GM19452 (cell line): ENCODE results near the gene C1orf87.

Experiments used
- ATAC-seq: cut with Tn5 transposase; IDR thresholded peaks from one replicate; pipeline ENCODE4 v1.9.1; 2021; ENCODE audit not compliant: unreplicated experiment

Gene C1orf87, protein sequence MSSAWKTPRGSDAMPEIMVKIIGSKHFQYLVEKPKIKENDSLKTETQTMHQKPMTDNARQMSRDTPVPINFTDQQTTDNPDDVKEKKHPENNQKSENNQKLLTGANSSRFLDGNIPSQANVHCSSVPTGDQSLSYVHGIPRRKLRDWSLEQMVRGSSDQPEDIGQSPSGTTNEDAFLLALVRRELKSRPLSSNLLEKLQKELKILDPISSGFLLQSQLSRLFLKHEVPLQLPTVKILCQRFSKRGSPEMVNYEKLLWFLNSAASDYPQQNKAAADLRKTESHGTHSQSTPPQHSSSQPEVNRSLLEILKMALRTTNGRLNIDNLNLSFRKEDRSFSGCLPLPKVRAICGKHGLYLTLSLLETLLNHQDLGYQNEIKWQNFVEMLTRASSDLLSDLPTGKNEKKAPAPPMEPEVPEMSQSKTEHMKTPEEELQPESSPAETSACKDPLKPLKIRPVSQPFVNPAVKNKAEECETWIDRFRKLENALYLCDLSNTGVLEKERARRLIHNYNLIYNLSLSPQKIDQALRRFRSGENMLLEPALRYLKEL

DNA sequence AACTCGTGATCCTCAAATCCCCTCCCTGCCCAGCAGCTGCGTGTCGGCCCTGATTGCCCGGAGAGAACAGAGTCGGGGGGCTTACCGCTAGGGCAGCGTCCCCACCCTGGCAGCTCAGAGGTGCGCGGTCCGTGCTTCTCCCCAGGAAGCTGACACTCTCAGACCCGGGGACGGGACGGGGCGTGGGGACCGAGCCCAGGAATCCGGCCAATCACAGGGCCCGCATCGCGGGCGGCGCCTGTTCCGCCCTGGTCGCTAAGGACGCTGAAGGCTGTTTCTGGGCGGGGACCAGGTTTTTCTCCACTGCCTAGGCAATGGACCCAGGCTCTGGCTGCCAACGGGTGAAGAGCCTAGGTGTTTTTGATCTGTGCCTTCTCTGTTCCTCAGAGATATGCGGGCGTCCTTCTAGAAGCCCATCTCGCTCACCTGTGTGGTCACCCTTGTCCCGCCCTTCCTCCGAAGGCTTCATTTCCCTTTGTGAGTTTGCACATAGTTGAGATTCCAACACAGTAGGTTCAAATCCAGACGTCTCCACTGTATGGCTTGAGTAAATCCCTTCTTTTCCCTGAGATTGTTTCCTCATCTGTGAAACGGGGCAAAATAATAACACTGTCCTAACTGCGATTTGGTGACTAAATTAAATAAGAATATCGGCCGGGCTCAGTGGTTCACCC is at the start of gene C1orf87:
C1orf87 (minus strand) TSS at position 166 of the 674 bp plus-strand sequence. CDS start 1,127 bp downstream, outside the sequence.
- no peak for ATAC-seq

- ATAC-seq: no peak
Measured at GRCh38 chr1:60118085-60118484, 44.5 kb upstream of the C1orf87 start.

GRCh38 chr1:60114745-60115318 is 41.3 kb upstream of the C1orf87 start:
- ATAC-seq: no peak

DNA sequence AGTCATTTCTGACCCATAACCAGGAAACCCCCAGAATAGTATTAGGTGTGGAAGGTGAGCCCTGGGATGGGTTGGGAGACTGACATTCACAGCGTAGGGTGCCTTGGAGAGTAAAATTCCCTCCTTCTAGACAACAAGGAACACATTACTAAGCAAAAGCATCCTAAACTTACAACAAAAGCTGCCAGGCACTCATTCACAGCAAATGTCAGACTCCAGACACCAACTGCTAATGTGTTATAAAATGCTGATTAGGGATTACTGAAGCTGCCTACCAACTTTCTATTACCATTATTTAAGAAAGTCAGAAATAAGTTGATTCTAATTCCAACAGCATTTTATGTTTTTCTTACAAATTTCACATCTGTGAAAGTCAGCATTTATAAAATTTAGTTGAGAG is 40.0 kb upstream of the C1orf87 start:
- ATAC-seq: no peak

DNA sequence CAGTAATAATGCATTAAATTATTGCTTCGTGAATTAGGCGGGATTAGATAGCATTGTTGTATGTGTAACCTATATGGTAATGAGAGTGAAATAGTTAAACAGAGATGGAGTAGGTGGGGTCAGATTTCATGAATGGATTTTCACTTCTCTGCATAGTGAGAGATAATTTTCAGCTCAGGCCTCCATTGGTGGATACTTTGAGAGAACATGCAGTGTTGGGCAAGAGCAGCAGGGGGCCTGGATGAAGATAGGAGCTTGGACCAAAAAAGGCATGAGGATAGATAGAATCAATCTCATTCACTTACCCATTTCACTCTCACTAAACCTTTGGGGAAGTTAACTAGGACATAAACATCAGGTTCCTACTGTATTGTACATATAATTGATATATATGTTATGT is 39.5 kb upstream of the C1orf87 start:
- ATAC-seq: no peak

- ATAC-seq: no peak
Measured at GRCh38 chr1:60111716-60112115, 38.1 kb upstream of the C1orf87 start.

DNA sequence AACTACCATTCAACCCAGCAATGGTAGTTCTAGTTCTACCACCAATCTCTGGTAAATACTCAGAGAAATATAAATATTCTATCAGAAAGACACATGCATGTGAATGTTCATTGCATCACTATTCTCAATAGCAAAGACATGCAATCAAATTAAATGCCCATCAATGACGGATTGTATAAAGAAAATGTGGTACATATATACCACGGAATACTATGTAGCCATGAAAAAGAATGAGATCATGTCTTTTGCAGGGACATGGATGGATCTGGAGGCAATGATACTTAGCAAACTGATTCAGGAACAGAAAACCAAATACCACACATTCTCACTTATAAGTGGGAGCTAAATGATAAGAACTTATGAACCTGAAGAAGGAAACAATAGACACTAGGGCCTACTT is 37.5 kb upstream of the C1orf87 start:
- ATAC-seq: no peak

GRCh38 chr1:60108196-60108595 is 34.6 kb upstream of the C1orf87 start:
- ATAC-seq: no peak

DNA sequence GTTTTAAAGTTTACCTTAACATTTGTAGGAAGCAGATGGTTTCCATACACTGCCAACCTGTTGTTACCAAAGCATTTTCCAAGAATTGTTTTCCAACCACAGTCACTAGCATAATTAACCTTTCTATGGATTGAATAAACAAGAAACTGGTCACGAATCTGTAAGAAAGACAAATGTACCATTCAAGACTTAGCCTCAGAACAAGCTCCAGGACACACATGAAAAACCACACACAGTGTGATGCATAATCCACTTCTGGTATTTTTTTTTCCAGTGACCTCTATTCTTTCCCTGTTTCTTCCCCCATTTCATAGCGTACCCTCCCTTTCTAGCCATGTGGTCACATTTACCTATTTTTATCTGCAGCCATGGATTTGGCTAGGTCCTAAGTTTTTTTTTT is 29.6 kb upstream of the C1orf87 start:
- ATAC-seq: no peak

DNA sequence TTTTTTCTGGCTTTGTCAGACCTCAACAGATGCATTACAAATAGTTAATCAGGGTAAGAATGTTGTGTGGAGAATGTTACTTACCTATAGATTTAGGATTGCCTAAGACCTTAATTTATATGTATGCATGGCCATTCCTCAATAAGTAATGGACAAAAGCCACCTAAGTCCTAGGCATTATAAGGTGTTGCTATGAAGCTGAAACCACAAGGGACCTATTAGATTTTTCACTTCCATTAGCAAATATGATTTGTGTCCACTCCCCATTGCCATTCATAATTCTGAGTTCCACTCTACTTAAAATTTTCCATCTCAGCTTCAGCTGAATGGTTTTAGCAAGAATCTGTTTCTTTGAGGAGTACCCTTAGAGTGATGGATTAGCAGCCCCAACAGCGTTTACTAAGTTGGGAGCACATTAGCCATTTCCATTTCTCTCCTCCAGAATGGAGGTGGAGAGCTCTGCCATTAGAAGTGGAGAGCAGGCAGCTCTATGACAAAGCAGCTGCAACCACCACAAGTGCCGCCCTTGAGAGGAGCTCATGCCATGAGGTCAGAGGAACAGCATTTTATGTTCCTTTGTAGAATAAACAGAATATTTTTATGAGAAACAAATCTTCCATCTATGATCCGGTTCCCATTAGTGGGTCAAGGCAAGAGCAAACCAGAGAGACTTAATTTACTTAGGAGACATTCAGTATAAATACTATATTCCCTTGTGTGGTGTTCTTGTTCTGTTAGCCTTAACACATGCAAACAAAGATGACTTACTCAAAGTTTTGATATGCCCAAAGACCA is 28.9 kb upstream of the C1orf87 start:
- no peak for ATAC-seq

DNA sequence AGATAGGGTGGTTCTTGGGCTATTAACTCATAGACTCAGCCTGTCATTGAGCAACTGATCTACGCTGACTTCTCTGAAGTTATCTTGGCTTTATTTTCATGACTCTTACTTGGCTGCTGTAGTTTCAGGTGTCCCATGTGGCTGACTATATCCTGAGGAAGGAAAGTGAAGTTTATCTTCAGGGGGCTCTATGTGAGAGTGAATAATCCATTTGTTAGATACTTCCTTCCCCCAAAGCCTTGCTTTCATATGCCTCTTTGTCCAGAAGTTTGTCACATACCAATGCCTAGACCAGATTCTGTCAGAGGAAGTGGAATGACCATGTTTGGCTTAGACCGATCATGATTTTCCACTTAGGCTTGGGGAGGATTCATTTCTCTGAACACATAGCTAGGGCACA is 27.9 kb upstream of the C1orf87 start:
- ATAC-seq: no peak

DNA sequence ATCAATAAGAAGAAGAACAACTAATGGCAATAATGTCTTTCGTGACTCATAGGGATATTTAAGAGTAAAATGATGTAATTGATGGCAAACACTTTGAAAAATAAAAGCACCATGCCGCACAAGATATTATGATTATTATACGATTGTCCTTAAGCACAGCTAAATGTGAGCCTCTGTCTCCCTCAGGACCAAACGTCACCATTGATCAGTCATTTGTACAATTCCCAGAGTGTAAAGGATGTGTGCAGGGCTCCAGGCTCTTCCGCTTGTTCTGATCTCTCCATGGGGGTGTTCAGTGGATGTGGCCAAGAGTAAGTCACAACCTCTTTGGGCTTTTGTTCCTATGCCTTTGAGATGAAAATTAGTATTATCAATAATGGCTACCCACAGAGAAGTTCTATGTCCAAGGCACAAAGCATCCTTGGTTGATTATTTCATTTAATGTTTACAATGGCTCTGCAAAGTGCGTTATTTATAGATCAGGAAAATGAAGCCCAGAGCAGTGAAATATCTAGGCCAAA is 17.7 kb upstream of the C1orf87 start:
- ATAC-seq: no peak

GRCh38 chr1:60090655-60091054 is 17.1 kb upstream of the C1orf87 start:
- no peak for ATAC-seq

DNA sequence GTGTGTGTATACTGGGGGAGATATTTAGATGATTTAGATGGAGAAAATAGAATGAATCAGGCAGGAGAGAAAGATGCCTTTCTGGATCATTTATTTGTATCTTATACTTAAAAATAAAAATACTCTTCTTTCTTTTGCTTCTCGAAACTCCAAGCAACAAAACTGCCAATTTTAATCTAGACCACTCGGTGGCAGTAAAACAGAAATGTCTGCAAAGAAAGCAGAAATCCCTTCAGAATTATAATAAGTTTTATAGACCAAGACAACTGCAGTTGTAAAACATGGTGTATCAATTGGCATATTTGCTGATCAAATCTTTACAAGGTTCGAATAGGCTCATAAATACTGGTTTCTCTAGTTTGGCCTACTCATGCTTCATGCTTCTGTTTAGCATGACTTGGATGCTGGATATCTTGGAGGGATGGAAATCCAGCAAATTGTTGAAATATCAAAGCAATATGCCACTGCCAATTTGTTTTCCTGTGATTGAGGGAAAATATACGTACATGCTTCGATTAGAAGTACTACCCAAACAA is 15.1 kb upstream of the C1orf87 start:
- no peak for ATAC-seq

DNA sequence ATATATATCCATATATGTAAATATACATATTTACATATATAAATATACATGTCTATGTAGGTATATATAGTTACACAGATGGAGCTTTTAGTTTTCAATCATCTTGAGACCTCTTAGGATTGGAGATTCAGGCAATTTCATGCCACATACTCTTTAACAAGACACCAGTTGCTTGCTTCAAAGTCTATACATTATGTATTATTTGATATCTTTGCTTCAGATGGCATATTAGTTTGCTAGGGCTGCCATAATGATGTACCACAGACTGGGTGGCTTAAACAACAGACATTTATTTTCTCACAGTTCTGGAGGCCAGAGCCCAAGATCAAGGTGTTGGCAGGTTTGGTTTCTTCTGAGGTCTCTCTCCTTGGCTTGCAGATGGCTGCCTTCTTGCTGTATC is 14.1 kb upstream of the C1orf87 start:
- ATAC-seq: no peak

GRCh38 chr1:60078182-60078581 is 4.6 kb upstream of the C1orf87 start:
- ATAC-seq: no peak

- no peak for ATAC-seq
Measured at GRCh38 chr1:60071296-60071695, 2.3 kb downstream of the C1orf87 start.

- no peak for ATAC-seq
Measured at GRCh38 chr1:60069691-60070090, 3.9 kb downstream of the C1orf87 start.

DNA sequence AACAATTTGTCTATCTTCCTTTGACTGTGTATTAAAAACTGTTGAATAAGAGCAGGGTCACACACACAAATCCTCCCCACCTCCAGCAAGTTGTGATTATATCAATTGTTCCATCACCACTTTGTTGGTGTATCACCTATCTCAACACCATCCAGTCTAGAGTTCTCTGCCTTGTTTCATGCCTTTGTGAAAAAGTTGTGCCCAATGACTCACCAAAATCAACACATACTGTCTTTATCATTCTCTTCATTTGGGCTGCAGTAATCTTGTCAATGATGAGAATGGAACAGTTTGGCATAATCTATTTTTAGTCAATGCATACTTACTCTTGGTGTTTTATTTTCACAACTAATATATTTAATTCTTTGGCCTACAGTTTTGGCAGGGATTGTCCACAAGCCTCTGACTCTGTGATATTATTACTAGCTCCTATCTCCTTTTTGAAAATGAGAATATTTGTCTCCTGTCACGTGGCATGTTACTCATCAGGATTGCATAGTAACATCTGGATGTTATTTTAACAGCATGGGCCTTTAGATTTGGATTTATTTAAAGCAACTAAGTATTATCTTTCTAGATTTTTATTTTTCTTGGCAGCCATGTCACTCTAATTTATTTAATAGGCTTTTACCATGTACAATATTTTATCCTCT is 5.1 kb downstream of the C1orf87 start:
- ATAC-seq: no peak

DNA sequence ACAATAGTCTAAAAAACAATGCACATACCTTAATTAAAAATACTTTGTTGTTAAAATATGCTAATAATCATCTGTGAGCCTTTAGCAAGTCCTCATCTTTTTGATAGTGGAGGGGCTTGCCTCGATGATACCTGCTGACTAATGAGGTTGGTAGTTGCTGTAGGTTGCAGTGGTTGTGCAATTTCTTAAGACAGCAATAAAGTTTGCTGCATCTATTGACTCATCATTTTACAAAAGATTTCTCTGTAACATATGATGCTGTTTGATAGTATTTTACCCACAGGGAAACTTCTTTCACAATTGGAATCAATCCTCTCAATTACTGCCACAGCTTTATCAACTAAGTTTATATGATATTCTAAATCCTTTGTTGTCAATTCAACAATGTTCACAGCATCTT is 7.6 kb downstream of the C1orf87 start:
- no peak for ATAC-seq
